ENCODE data around the gene DDX20. TPM values are rescaled to one million over a fixed set of nuclear protein-coding genes. Genes with fewer than 3 reads are reported as not detected.

Gene DDX20, protein sequence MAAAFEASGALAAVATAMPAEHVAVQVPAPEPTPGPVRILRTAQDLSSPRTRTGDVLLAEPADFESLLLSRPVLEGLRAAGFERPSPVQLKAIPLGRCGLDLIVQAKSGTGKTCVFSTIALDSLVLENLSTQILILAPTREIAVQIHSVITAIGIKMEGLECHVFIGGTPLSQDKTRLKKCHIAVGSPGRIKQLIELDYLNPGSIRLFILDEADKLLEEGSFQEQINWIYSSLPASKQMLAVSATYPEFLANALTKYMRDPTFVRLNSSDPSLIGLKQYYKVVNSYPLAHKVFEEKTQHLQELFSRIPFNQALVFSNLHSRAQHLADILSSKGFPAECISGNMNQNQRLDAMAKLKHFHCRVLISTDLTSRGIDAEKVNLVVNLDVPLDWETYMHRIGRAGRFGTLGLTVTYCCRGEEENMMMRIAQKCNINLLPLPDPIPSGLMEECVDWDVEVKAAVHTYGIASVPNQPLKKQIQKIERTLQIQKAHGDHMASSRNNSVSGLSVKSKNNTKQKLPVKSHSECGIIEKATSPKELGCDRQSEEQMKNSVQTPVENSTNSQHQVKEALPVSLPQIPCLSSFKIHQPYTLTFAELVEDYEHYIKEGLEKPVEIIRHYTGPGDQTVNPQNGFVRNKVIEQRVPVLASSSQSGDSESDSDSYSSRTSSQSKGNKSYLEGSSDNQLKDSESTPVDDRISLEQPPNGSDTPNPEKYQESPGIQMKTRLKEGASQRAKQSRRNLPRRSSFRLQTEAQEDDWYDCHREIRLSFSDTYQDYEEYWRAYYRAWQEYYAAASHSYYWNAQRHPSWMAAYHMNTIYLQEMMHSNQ
- 28.6 and 42.0 TPM in 2 replicates for total RNA-seq (2014; rRNA removed; shearing (Covaris generic))

DNA sequence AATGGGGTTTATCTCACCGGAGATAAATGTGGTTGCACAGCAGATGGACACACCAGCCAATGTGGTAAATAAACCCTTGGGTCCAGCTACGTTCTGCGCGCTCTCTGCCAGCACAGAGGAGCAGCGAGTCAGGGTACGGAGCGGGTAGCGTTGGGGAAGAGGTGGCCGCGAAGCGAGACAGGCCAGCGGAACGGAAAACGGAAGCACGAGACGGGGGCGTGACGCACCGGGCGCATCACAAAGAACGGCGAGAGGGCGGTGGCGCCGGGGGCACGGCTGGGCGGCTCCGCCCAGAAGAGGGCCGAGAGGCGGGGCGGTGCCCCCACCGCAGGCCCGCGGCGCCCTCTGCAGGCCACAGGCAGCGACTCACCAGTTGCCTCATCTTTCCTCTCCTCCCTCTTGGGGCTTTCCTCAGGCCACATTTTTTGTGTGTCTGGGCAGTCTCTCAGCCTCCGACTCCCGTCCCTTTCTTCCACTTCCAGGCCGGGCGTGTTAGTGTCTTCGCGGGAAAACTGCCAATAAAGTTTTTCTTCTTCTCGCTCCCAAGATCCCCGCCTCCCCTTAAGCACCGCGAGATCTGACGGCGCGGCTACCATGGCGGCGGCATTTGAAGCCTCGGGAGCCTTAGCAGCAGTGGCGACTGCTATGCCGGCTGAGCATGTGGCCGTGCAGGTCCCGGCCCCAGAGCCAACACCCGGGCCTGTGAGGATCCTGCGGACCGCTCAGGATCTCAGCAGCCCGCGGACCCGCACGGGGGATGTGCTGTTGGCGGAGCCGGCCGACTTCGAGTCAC is at the start of gene DDX20:
TSS of gene DDX20 (plus strand) at position 571 of the 793 bp plus-strand sequence. CDS start at position 595, 24 bp downstream.
- DNase-seq (ENCODE audit: low read depth) = peak; percentile 97

DNA sequence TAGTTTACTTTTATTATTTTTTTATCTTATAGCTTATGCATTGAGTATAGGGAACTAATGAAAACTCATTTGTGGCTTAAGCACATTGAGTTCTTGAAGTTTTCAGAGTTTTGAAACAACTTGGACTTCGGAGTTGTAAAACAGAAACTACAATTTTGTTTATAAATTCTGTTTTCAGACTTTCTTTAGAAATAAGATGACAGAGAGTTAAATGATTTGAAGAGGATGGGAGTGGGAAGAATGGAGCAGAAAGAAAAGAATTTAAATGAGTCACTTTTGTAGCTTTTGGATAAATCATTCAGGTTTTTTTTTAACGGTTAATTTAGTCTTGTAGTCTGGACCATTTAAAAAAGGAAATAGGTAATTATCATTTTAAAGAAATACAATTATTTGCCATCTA is 48.8 kb upstream of the DDX20 start:
- DNase-seq (ENCODE audit: low read depth) = peak; percentile 50

DNA sequence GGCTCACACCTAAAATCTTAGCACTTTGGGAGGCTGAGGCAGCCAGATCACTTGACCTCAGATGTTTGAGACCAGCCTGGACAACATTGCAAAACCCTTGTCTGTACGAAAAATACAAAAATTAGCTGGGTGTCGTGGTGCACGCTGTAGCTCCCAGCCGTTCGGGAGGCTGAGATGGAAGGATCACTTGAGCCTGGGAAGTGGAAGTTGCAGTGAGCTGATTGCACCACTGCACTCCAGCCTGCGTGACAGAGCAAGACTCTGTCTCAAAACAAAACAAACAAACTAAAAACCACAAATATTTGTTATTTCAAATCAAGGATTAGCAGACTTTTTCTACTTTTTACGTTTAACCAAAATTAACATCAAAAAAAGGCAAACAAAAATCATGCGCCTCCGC is 47.8 kb upstream of the DDX20 start:
- peak; percentile 81 for DNase-seq (ENCODE audit: low read depth)

DNA sequence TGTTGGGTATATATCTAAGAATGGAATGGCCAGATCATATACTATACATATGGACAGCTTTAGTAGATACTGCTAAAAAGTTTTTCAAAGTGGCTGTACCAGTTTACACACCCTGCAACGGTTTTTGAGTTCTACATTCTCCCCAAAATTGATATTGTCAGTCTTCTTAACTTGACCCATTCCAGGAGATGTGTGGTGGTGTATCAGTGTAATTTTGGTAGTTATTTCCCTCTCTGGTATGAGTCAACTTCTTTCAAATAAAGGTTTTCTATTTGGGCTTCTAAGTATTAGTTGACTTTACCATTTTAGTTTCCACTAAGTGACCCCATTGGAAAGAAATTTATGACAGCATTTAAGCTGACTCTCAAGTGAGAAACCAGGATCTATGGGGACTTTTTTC is 45.7 kb upstream of the DDX20 start:
- no peak for DNase-seq (ENCODE audit: low read depth)

DNA sequence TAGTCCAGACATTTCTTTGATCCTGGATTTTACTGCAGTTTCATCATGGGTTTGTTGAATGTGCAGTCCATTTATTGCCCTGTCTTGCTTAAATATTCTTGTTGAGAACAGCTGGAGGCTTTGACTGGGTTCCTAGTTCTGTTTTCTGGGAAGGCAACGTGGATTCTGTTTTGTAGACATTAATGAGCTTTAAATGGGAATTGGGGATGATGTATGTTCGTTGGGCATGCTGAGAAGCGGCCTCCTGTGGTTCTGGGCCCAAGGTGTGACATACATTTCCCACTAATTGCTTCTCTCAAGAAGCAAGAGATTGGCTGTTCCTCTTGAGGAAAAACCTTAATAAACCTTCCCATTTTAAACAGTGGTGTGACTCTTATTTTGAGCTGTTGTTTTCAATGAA is 39.4 kb upstream of the DDX20 start:
- DNase-seq (ENCODE audit: low read depth) = no peak

DNA sequence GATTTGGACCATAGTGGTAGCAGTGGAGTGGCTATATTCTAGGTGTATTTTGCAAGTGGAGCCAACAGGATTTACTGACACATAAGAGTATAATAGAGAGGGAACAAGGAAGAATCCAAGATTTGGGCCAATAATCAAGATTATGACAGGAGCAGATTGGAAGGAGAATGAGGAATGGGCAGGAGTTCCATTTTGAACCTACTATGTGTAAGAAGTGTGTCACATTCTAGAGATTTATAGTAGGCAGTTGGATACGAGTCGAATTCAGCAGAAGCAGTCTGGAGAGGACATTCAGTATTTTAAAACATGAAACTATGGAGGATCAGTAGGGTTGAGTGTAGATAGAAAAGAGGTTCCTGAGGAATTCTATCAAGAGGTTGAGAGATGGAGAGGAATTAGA is 38.3 kb upstream of the DDX20 start:
- no peak for DNase-seq (ENCODE audit: low read depth)

DNA sequence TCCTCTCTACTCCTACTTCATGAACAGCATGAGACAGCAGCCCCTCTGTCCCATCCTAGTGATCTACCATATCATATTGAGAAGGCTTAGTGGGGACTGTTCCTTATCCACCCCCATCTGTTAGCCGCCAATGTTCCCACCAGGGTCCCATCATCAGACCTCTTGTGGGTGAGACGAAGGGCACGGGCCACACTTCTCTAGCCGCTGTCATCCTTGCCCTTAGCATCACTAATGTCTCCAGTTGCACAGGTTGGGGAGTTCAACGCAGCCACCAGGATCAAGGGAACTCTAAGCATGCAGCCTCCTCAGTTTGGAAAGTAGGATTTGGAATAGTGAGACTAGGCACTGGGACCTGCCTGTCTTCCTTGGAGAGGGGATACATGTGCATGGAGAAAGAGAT is 36.6 kb upstream of the DDX20 start:
- no peak for DNase-seq (ENCODE audit: low read depth)

DNA sequence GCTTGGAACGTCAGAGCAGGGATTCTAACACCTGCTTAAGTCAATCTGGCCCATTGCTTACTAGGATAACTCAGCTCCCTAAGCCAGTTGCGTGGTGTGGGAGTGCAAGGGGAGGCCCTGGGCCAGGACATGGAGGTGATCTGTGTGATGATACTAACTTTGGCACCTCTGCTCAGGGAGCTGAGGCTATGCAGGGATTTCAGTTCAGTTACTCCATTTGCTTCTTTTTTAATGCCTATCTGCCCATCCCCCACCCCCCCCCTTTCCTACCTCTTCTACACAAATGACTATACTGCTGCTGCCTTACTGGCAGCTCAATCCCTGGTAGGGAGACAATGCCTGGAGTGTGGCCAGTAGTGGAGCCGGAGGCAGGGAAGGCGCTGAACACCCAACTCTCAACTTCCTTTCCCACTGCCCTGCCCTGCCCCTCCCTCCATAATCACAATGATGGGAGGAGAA is 36.0 kb upstream of the DDX20 start:
- DNase-seq (ENCODE audit: low read depth) = no peak

DNA sequence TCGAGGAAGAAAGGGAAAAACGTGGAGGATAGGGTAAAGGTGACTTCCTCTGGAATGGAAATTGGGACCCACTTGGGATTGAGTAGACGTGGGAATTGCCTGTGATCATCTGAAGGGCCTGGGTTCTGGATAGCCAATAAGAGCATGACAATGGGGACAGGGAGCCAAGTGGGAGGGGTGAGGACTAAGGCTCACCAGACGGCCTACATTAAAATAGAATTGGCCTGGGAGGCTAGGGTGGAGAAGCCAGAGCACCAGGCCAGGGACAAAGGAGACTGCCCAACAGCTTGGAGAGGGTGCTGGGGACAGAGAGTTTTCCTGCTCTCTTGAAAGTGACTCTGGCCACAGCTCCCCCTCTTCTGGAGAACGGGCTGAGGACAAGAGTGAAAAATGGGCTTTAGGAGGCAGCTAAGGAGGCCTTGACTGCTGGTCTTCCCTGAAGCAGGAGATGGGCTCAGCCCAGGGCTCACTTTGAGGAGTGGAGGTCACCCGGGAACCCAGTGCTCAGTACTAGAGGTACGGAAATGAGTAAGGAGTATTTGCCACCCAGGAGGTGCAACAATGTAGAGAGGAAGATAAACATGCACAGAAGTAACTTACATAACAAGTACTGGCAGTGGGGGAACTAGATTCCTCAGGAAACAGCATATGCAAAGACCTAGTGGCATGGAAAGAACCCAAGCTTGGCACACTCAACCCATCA is 35.3 kb upstream of the DDX20 start:
- no peak for DNase-seq (ENCODE audit: low read depth)

DNA sequence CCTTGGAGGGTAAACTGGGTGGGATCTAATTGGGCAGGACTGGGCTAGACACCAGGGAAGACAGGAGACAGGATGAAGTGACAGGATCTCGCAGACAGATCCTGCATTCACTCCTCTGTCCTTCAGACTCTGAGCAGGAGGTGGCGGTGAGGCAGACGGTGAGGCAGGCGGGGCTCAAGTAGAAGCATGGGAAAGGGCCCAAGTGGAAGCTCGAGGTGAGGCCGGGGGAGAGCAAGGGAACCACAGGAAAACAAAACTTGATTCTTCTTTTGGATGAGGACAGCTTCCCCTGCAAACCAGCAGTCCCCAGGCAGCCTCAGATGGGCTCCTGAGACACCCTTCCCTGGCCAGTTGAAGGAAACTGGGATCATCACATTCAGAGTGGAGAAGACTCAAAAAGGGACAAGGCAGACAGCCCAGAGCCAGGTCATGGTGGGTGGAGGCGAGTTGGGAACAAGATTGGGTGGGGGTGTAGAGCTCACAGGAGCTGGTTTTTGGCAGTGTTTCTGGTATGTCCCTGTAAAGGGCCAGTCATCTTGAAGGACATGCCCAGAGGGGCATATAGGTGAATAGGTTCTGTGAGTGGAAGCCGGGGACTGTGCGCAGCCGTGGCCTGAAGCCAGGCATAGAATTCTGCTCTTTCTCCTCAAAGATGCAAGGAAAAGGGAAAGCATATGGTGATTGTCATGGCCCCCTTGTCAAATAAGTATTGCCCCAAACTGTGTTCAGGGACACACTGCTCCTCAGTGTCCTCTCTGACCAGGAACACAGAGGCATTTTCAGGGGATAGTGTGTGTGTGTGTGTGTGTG is 34.5 kb upstream of the DDX20 start:
- peak; percentile 65 for DNase-seq (ENCODE audit: low read depth)

DNA sequence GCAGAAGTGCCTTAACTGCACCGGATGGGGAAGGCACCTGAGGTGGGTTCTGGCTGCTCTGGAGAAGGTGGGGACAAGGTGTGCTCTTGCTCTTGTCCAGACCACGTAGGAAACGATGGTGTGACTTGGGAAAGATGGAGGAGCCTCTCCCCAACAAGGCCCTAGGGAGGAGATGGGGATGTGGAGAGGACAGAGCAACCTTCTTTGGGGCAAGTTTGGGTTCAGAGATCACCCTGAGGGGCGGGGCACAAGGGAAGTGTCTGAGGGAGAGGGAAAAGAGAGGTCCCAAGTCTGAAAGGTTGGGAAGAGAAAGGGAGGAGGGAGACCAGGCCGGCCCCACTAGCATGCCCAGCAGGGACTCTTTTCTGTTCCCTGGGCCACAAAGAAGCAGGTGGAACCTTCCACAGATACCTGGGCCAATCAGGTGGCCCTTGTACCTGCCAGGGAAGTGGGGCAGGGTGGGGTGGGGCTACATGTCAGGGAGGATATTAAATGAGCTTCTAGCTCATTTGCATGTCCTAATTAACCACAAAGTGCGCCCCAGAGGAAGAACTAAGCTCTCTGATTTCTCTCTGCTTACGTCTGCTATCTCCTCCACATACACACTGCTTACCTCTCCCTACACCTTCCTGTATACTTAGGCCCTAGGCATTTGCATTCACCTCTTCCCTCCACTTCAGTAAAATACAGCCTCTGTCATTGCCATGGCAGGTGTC is 32.5 kb upstream of the DDX20 start:
- DNase-seq (ENCODE audit: low read depth) = no peak

DNA sequence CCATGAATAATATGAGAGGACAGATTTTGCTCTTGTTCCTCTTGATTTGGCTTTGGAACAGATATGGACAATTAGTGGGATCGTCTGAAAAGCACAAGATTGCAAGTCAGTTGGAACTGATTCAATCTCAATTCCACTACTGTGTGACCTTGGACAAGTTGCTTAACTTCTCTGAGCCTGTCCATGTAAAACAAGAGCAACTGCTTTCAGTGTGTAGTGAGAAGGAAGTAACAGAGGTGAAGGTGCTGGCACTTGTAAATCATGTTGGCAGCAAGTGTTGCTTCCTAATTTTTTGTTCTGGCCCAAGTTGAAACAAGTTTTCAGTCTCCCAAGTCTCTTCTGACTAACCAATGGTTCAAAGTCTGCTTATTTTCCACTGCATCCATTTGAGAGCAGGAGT is 31.8 kb upstream of the DDX20 start:
- DNase-seq (ENCODE audit: low read depth) = no peak

DNA sequence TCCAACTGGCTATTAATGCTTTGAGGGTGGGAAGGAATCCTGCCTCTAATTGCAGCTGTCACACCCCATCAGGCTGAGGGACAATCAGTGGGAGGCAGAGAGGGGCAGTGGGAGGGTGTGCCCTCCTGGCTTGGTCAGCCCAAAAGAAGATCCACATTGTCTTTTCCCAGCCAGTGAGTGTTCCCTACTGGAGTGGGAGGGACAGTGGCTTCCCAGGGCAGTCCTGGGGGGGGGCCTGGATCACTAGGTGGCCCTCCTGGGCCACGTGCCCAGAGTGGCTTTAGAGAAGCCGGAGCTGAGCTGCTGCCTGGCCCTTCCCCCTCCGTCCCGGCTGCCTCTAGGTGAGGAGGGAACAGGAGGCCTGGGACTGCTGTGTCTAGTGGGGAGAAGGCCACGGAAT is 30.5 kb upstream of the DDX20 start:
- no peak for DNase-seq (ENCODE audit: low read depth)

DNA sequence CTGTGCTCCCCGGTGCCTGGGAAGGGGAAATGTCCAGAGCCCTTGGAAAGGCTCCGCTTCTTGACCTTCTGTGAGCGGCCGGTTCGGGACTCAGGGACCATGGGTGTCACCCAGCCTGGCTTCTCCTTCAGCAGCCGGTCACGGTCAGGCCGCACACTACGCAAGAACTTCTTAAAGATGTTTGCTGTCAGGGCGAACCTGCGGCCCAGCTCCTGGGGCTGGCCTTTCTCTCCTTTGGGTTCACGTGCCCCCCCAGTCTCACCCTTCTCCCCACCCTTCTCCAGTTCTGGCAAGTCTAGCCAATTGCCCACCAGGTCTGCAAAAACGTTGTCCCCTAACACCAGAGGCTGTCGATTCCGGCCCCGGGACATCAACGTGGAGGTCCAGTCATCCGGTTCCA is 28.6 kb upstream of the DDX20 start:
- no peak for DNase-seq (ENCODE audit: low read depth)

DNA sequence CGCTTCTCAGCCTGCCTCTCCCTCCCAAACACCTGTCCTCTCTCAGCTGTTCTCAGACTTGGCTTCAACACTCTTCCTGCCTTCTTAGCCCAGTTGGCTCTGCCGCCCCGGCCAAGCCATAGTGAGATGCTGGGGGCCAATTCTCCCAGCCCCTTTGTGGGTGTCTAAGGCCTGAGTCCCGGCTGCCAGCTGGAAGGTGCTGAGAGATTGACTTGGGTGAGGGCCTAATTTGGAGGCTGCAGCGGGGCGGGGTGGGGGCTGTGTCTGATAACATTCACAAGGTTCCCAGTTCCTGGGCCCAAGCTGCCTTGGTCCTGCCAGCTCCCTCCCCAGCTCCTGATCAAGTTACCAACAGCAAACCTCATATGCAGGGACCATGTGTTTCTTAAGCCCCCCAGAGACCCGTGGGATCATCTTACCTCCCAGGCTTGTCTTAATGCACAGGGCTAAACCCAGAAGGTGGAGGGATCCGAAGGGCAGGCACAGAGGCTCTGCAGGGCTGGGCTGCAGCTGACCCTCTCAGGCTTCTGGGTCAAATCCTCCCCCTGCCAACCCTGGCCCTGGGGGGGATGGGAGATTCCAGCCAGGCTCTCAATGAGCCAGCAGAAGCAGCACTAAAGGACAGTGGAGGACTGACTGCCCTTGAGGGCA is 26.3 kb upstream of the DDX20 start:
- no peak for DNase-seq (ENCODE audit: low read depth)

DNA sequence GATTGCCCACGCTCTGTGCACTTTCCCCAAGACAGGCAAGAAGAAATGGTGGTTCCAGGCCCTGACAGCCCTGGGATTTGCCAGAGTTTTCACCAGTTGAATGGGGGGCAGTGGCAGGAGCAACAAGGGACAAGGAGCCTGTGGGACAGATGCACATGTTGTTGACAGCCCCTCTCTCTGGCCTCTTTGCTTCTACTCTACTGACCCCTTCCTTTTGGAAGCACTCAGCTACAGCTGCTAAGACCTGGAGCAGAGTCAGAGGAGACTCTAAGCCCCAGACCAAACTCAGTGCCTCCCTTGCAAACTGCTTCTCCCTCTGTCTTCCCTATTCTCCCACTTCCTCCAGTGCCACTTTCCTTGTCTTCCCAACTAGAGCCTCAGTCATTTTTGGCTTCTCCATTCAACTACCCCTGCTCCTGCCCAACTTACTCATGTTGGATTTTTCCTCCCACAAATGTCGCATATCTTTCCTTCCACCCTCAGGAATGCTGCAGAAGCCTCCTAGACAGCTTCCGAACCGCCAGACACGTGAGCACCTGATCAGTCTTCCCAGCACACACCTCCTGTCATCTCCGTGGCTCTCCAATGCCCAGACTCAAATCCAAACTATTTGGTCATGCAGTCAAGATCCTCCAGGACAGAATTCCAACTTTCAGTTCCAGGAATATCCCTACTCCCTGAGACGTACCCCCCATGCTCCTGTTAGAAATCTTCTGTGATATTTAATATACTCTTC is 25.6 kb upstream of the DDX20 start:
- no peak for DNase-seq (ENCODE audit: low read depth)

DNA sequence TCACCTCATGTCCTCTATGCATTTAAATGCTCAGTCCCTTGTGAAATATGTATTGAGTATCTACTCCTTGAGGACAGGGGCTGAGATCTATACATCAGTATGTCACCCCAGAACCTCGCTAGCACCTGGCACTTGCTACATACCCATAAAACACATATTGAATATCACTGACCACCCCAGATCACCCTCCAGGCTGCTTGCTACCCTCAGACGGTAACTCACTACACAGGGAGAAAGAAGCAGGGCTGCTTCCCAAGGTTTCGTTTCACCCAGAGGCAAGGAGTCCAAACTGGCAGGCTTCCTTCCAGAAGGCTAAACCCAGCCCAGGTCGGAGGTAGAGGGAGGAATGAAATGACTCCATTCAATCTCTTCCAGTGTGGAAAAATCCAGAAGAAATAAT is 25.0 kb upstream of the DDX20 start:
- no peak for DNase-seq (ENCODE audit: low read depth)

DNA sequence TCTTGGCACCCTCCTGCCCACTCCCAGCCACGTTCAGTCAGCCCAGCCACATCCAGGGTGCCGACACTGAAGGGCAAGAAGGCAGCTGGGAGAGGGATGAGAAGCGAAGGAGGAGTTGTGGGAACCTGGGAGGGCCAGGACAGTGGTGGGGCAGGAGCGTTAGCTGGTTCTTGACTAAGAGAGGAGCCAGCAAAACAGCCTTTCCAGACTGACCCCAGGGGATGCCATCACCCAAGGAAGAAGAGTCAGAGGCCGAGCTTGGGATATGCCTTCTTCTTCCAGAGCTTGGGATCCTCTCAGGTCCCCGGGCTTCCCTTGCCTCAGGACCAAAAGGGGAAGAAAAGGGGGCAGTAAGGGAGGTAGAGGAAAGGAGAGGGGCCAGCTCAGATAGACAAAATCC is 23.7 kb upstream of the DDX20 start:
- no peak for DNase-seq (ENCODE audit: low read depth)

DNA sequence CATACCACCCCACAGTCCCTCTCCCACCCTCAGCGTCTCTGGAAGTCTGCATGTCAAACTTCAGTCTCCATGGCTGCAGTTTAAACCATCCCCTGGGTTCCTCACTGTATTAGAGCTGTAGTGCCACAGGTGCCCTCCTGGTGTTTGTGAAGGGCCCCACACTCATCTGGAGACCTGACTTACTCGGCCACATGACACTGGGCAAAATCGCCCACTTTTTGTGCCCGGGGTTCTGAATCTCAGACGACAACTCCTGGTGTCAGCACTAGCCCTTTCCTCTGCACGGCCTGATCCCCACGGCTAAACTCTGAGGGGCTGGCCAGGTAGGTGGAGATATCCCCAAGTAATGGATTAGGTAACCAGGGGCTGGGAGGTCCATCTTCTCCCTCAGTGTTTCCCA is 23.0 kb upstream of the DDX20 start:
- no peak for DNase-seq (ENCODE audit: low read depth)
